Parathyroid adenoma (tissue), 2 donors: ENCODE measurements around the gene TRIM72.

ENCODE experiments used
- H2AFZ ChIP-seq: fragments of 300-600 bp; sonication (generic); one replicate; pipeline ENCODE4 v1.7.0; 2017; ENCODE audit warnings: antibody characterized with exemption, mild to moderate bottlenecking
- H3K27ac ChIP-seq: fragments of 300-600 bp; sonication (generic); one replicate; pipeline ENCODE4 v1.7.0; 2017
- H3K27me3 ChIP-seq: fragments of 300-600 bp; sonication (generic); one replicate; pipeline ENCODE4 v1.7.0; 2017; ENCODE audit warnings: low read length; ENCODE audit not compliant: control insufficient read depth, insufficient read depth
- H3K36me3 ChIP-seq: fragments of 300-600 bp; sonication (generic); one replicate; pipeline ENCODE4 v1.7.0; 2017; ENCODE audit warnings: low read length; ENCODE audit not compliant: control insufficient read depth, insufficient read depth
- H3K4me1 ChIP-seq: fragments of 300-600 bp; sonication (generic); one replicate; pipeline ENCODE4 v1.7.0; 2017; ENCODE audit warnings: control low read depth
- H3K4me2 ChIP-seq: fragments of 300-600 bp; sonication (generic); one replicate; pipeline ENCODE4 v1.7.0; 2017; ENCODE audit warnings: low read length
- H3K4me3 ChIP-seq: fragments of 300-600 bp; sonication (generic); one replicate; pipeline ENCODE4 v1.7.0; 2017; ENCODE audit warnings: low read depth, low read length
- H3K79me2 ChIP-seq: fragments of 300-600 bp; sonication (generic); one replicate; pipeline ENCODE4 v1.7.0; 2017; ENCODE audit warnings: control low read depth
- H3K9ac ChIP-seq: fragments of 300-600 bp; sonication (generic); one replicate; pipeline ENCODE4 v1.7.0; 2017; ENCODE audit warnings: mild to moderate bottlenecking
- H3K9me3 ChIP-seq: fragments of 300-600 bp; sonication (generic); one replicate; pipeline ENCODE4 v1.7.0; 2017; ENCODE audit warnings: low read length; ENCODE audit not compliant: control insufficient read depth
- CTCF ChIP-seq: fragments of 300-600 bp; sonication (generic); IDR thresholded peaks from one replicate; pipeline ENCODE4 v1.7.0; 2017; ENCODE audit warnings: antibody characterized with exemption, mild to moderate bottlenecking
- donor health status: primary hyperparathyroidism.

TRIM72 gene

DNA sequence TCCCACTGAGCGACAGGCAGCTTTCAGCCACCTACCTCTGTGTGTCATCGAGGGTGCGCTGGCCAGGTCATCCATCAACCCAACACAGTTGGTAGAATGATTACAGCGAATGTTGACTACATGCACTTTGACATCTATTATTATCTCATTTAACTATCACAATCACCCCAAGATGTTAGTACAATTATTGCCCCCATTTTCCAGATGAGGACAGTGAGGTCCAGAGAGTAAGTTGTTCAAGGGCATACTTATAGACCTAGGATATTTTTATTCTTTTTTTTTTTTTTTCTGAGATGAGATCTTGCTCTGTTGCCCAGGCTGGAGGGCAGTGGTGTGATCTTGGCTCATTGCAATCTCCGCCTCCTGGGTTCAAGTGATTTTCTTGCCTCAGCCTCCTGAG lies 37.5 kb downstream of the TRIM72 start:
- Histone ChIP-seq H3K4me3 (no peak overlapping the region), H3K36me3 (no peaks in the 10 kb centered on the region), H3K27me3 (no peaks in the 10 kb centered on the region), H2AFZ (no peak overlapping the region), H3K9me3 (no peaks in the 10 kb centered on the region), H3K9ac (no peak overlapping the region), H3K4me1 (no peaks in the 10 kb centered on the region), H3K79me2 (no peaks in the 10 kb centered on the region), H3K4me2 (no peak overlapping the region), H3K27ac (no peak overlapping the region)
- TF ChIP-seq CTCF = no peak

DNA sequence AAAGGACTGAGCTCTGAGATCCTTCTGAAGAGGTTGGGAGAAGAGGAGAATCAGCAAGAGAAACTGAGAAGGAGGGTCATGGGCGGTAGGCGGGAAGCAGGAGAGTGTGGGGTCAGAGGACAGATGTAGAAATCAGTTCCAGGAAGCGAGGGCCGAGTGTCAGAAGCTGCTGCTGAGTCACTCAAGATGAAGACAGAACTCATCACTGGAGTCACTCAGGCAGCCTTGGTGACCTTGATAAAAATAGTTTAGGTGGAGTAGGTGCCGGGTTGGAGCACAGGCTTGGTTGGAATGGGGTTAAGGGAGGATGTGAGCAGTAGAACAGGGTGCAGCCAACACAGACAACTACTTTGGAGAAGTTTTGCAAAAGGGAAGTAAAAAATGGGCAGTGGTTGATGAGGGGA lies 39.7 kb downstream of the TRIM72 start:
- Histone ChIP-seq H3K4me1 (no peaks in the 10 kb centered on the region), H3K79me2 (no peaks in the 10 kb centered on the region), H2AFZ (no peak overlapping the region), H3K27ac (no peak overlapping the region), H3K9ac (no peak overlapping the region), H3K36me3 (no peaks in the 10 kb centered on the region), H3K4me2 (no peak overlapping the region), H3K27me3 (no peaks in the 10 kb centered on the region), H3K9me3 (no peaks in the 10 kb centered on the region), H3K4me3 (no peak overlapping the region)
- TF ChIP-seq CTCF = no peak

DNA sequence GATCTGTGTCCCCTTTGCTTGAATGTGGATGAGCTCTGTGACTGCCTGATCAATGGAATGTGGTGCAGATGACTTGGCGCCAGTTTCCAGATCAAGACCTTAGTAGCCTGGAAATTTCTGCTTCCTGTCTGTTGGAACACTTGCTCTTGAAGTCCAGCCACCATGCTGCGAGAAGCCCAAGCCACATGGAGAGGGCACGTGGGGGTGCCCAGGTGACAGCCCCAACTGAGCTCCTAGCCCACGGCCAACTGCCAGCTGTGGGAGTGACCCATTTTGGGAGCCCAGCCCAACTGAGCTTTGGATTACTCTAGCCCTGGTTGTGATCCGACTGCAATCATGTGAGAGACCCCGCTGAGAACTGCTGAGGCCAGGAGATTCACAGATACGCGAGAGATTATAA lies 42.5 kb downstream of the TRIM72 start:
- Histone ChIP-seq H3K4me1 (no peaks in the 10 kb centered on the region), H3K4me2 (no peak overlapping the region), H3K9me3 (no peaks in the 10 kb centered on the region), H2AFZ (no peak overlapping the region), H3K27ac (no peak overlapping the region), H3K27me3 (no peaks in the 10 kb centered on the region), H3K36me3 (no peaks in the 10 kb centered on the region), H3K4me3 (no peak overlapping the region), H3K9ac (no peak overlapping the region), H3K79me2 (no peaks in the 10 kb centered on the region)
- TF ChIP-seq CTCF = no peak

DNA sequence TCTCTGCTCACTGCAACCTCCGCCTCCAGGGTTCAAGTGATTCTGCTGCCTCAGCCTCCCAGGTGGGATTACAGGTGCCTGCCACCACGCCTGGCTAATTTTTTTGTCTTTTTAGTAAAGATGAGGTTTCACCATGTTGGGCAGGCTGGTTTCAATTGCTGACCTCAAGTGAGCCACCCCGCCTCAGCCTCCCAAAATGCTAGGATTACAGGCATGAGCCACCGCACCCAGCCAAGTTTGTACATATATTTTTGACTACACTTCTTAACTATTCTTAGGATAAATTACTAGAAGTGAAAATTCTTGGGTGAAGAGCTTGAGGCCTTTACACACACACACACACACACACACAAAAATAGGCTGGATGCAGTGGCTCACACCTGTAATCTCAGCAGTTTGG lies 44.4 kb downstream of the TRIM72 start:
- H3K9ac ChIP-seq = no peak overlapping the region
- no peaks in the 10 kb centered on the region for H3K36me3 ChIP-seq
- no peak overlapping the region for H2AFZ ChIP-seq
- no peaks in the 10 kb centered on the region for H3K79me2 ChIP-seq
- no peaks in the 10 kb centered on the region for H3K27me3 ChIP-seq
- no peak overlapping the region for H3K27ac ChIP-seq
- no peaks in the 10 kb centered on the region for H3K9me3 ChIP-seq
- H3K4me3 ChIP-seq = no peak overlapping the region
- no peaks in the 10 kb centered on the region for H3K4me1 ChIP-seq
- TF ChIP-seq CTCF = no peak
- no peak overlapping the region for H3K4me2 ChIP-seq

GRCh38 chr16:31260136-31260931 lies 46.4 kb downstream of the TRIM72 start:
- TF ChIP-seq CTCF = no peak
- Histone ChIP-seq H3K4me2 (no peak overlapping the region), H3K27ac (no peak overlapping the region), H3K9ac (no peak overlapping the region), H3K79me2 (no peaks in the 10 kb centered on the region), H3K4me1 (no peaks in the 10 kb centered on the region), H3K4me3 (no peak overlapping the region), H3K9me3 (no peaks in the 10 kb centered on the region), H2AFZ (no peak overlapping the region), H3K27me3 (no peaks in the 10 kb centered on the region), H3K36me3 (no peaks in the 10 kb centered on the region)
